GM18505 (cell line): ENCODE results near the gene VPS54.

Experiments used
- ATAC-seq: cut with Tn5 transposase; IDR thresholded peaks from one replicate; pipeline ENCODE4 v1.9.1; 2021; ENCODE audit not compliant: unreplicated experiment
- POLR2A ChIP-seq: IDR thresholded peaks from 4 replicates; pipeline ENCODE4 v1.6.1; 2011; ENCODE audit warnings: borderline replicate concordance; ENCODE audit not compliant: insufficient read depth, insufficient read length; ENCODE audit errors: extremely low read depth

VPS54 gene

GRCh38 chr2:64035072-64035942 lies 16.1 kb upstream of the VPS54 start:
- no peak for TF ChIP-seq POLR2A
- ATAC-seq, result no peak

- ATAC-seq, result no peak
- TF ChIP-seq POLR2A, result no peak
These were observed 10.0 kb upstream of the VPS54 start for GRCh38 chr2:64029116-64029665.

DNA sequence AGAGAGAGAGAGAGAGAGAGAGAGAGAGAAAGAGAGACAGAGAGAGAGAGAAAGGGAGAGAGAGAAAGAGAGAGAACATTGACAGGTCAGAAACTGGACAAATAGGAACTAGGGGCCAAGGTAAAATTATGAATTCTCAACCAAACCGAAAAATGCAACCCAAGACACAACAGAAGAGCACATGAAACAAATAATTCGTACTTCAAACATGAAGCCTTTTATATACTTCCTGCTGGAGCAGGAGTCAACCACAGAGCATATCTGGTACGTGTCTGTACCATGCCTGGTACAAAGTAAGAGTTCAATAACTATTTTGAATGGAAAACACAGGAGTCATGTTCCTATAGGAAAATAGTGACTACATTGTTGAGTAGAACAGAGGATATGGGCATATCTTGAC lies 6.5 kb upstream of the VPS54 start:
- ATAC-seq, result no peak
- TF ChIP-seq POLR2A, result no peak

DNA sequence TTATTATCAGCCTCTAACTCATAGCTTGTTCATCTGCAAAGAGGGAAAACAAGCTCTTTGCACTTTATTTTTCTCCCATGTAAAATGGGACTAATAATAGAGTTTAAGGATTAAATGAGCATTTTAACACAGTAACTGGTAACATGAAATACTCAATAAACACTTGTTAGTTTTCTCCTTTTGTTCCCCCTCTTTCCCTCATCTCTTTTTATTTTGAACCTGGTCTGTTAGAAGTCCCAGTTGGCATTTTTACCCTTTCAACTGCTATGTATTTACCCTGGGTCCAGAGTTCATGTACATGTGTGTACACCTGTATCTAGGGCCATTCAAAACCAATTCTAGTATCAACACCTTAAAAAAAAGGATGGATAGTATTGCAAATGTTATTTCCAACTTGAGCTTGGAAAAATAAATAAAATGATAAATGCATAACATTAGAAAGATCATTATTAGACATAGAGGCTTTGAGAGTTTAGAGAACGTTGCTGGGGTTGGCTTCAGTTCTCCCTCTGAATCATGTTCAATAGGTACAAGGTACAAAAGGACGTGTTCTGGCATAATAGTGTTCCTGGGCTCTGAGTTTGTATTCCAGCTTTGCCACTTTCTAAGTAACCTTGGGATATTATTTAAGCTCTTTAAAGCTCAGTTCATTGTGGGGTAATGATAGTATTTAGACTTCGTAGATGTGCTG lies 5.2 kb upstream of the VPS54 start:
- TF ChIP-seq POLR2A, result no peak
- ATAC-seq, result no peak

DNA sequence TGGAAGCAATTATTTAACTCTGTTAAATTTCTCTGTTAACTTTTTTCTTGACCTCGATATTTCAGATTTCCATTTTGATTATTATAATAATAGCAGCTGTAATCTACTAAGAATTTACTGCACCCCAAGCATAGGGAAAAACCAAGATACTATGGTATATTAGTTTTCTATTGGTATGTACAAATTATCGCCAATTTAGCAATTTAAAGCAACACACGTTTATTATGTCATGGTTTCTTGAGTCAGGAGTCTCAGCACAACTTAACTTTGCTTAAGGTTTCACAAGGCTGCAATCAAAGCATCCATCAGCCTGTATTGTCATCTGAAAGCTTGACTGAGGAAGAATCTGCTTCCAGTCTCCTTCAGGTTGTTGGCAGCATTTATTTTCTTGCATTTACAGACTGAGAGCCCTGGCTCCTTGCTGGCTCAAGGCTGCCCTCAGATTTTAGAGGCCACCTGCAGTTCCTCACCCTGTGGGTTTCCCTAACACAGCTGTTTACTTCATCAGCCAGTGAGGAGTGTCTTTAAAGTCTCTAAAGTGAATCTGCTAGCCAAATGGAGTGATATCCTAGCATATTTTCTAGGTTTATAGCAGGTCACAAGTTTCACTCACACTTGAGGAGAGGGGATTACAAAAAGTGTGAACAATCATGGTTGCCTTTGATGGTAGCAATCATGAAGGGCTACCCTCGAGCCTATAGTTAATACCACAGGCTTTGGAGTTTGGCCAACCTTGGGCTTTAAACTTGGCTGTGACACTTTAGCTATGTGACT lies 4.4 kb upstream of the VPS54 start:
- no peak for ATAC-seq
- TF ChIP-seq POLR2A, result no peak

- no peak for TF ChIP-seq POLR2A
- no peak for ATAC-seq
These were observed 2.4 kb upstream of the VPS54 start for GRCh38 chr2:64021578-64021977.

- ATAC-seq, result no peak
- TF ChIP-seq POLR2A, result no peak
These were observed 824 bp upstream of the VPS54 start for GRCh38 chr2:64019975-64020528.

DNA sequence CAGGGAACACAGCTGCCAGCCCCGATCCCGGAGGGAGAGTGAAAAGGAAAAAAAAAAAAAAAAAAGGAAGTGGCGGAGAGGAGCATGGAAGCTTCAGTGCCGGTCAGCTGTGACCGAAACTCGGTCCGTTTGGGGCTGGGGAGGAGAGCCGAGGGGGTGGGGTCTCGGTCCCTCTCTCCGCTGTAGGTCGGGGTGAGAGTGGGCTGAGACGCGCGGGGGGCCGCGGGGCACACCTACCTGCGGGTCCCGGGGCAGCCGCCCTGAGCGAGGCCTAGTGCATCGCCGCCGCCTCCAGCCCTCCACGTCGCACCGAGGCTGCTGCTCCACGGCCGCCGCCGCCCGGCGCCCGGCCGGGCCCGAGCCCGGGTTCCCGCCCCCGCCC lies 536 bp downstream of the VPS54 start:
- no peak for TF ChIP-seq POLR2A
- ATAC-seq, result peak; percentile 56

- no peak for TF ChIP-seq POLR2A
- ATAC-seq, result no peak
These were observed 1.2 kb downstream of the VPS54 start for GRCh38 chr2:64017811-64018700.

- TF ChIP-seq POLR2A, result no peak
- ATAC-seq, result no peak
These were observed 3.3 kb downstream of the VPS54 start for GRCh38 chr2:64015898-64016297.

- TF ChIP-seq POLR2A, result no peak
- ATAC-seq, result no peak
These were observed 3.8 kb downstream of the VPS54 start for GRCh38 chr2:64015391-64015790.

DNA sequence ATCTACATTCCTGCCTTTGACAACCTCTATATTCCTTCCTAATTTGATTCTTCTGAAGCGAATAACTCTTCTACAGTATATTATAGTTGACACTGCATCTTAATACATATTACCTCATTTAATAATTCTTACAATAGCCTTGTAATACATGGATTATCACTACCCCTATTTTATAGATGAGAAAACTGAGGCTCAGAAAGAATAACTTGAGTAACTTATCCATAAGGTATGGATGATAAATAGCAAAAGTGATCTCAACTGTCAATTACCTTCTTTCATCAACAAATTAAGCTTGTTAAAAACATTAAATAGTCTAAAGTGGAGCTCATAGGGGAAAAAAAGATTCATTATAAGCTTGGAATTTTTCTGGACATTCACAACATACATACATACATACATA lies 4.6 kb downstream of the VPS54 start:
- no peak for TF ChIP-seq POLR2A
- ATAC-seq, result no peak
